ENCODE measurements around the gene KIF16B. TPM values are rescaled to one million over a fixed set of nuclear protein-coding genes. Genes with fewer than 3 reads are reported as not detected.
"Not testable (repeated sequence)": the region's sequence is repeated elsewhere in the genome, so short reads cannot be mapped to it uniquely, and the experiment has no call there.

Gene KIF16B
- total and polyA plus RNA-seq, 2 donors (not counting 3 experiments of a cell fraction or from before 2014, with no cell fraction given), result 2.9 to 8.8 TPM

DNA sequence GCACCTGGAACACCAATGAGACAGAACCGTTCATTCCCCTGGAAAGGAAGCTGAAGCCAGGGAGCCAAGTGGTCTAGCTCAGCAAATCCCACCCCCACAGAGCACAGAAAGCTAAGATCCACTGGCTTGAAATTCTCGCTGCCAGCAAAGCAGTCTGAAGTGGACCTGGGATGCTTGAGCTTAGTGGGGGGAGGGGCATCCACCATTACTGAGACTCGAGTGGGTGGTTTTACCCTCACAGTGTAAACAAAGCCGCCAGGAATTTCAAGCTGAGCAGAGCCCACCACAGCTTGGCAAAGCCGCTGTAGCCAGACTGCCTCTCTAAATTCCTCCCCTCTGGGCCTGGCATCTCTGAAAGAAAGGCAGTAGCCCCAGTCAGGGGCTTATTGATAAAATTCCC, 53.1 kb downstream of the KIF16B start:
- Histone ChIP-seq H3K4me2 (ENCODE audit: insufficient read depth, low read length) (no peak overlapping the region), H3K4me1 (ENCODE audit: control insufficient read depth, extremely low read depth, insufficient read depth, low read length) (no peaks in the 10 kb centered on the region), H3K27me3 (ENCODE audit: control insufficient read depth in 2 of 2, insufficient read depth in 2 of 2, low read length in 2 of 2) (no peaks in the 10 kb centered on the region), H3K9me1 (replicated peaks; ENCODE audit: control insufficient read depth, extremely low read depth, insufficient read depth, low read length) (no peaks in the 10 kb centered on the region), H3K27ac (ENCODE audit: insufficient read depth, low read depth, low read length) (no peak overlapping the region), H3K4me3 (replicated peaks in 1 of 3; ENCODE audit: insufficient read depth in 1 of 3, low read depth in 1 of 3, low read length in 3 of 3) (no peak overlapping the region), H3K9ac (replicated peaks; ENCODE audit: extremely low read depth, insufficient read depth, low read length) (no peak overlapping the region), H3K9me3 (replicated peaks; ENCODE audit: control insufficient read depth, insufficient read depth, low read length) (no peaks in the 10 kb centered on the region), H3K79me2 (ENCODE audit: control insufficient read depth, insufficient read depth, low read length) (no peaks in the 10 kb centered on the region), H2AFZ (ENCODE audit: low read depth, low read length) (no peak overlapping the region), H3K36me3 (ENCODE audit: control insufficient read depth in 2 of 2, extremely low read depth in 1 of 2, insufficient read depth in 2 of 2, low read length in 2 of 2) (no peaks in the 10 kb centered on the region), H4K20me1 (replicated peaks; ENCODE audit: control insufficient read depth, extremely low read depth, insufficient read depth, low read length) (no peaks in the 10 kb centered on the region)
- CTCF ChIA-PET, result interaction anchor here (1.8 kb wide), 1 partner anchor 241 kb away, joined by 6 read pairs; no protein-coding TSS in a partner anchor
- DNase-seq (ENCODE audit: low read depth, low spot score) (no peak), FAIRE-seq (no peak)
- POLR2A ChIA-PET, result no interaction called here
- no peak for TF ChIP-seq JUN (IDR thresholded peaks at IDR 0.05; ENCODE audit: borderline replicate concordance, insufficient read depth, insufficient read length, low read depth)
- TF ChIP-seq, protein P1, sequence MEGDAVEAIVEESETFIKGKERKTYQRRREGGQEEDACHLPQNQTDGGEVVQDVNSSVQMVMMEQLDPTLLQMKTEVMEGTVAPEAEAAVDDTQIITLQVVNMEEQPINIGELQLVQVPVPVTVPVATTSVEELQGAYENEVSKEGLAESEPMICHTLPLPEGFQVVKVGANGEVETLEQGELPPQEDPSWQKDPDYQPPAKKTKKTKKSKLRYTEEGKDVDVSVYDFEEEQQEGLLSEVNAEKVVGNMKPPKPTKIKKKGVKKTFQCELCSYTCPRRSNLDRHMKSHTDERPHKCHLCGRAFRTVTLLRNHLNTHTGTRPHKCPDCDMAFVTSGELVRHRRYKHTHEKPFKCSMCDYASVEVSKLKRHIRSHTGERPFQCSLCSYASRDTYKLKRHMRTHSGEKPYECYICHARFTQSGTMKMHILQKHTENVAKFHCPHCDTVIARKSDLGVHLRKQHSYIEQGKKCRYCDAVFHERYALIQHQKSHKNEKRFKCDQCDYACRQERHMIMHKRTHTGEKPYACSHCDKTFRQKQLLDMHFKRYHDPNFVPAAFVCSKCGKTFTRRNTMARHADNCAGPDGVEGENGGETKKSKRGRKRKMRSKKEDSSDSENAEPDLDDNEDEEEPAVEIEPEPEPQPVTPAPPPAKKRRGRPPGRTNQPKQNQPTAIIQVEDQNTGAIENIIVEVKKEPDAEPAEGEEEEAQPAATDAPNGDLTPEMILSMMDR (IDR thresholded peaks at IDR 0.05; ENCODE audit: extremely low read depth in 1 of 2, insufficient read depth in 1 of 2, low read depth in 1 of 2, low read length in 2 of 2), result no peak
- TF ChIP-seq GATA2 (IDR thresholded peaks at IDR 0.05; ENCODE audit: insufficient read depth, insufficient read length, low read depth, low read length), result no peak
- no peak for TF ChIP-seq MYC (IDR thresholded peaks at IDR 0.05; ENCODE audit: low read depth, low read length)
- no peak for TF ChIP-seq POLR2AphosphoS5 (IDR thresholded peaks at IDR 0.05; ENCODE audit: insufficient read depth, low read depth, low read length)
- no peak for TF ChIP-seq FOS (IDR thresholded peaks at IDR 0.05; ENCODE audit: borderline replicate concordance, insufficient read depth, low read length)
- no peak for TF ChIP-seq MAX (IDR thresholded peaks at IDR 0.05; ENCODE audit: insufficient read depth, insufficient read length)
- TF ChIP-seq EZH2 (IDR thresholded peaks at IDR 0.05; ENCODE audit: borderline replicate concordance, low read depth, low read length, severe bottlenecking), result no peak
- no peak for TF ChIP-seq POLR2A (IDR thresholded peaks at IDR 0.05; ENCODE audit: low read depth, low read length)
- BruUV-seq (replicated peaks), result no TSS peak
- dilution Hi-C loops (cut with MboI; ENCODE audit: extremely low pct_ligation_motif_present, low sequenced_read_pairs) (no loop called here), intact Hi-C loops (cut with micrococcal nuclease) (no loop called here)

DNA sequence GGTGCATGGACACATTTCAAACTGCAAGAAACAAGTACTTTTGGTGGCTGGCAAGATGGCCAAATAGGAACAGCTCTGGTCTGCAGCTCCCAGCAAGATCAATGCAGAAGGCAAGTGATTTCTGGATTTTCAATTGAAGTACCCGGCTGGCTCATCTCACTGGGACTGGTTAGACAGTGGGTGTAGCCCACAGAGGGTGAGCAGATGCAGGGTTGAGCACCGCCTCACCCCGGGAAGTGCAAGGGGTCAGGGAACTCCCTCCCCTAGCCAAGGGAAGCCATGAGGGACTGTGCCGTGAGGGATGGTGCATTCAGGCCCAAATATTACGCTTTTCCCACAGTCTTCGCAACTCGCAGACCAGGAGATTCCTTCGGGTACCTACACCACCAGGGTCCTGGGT, 53.6 kb downstream of the KIF16B start:
- dilution Hi-C loops (cut with MboI; ENCODE audit: extremely low pct_ligation_motif_present, low sequenced_read_pairs), result not testable (repeated sequence)

More for the DNA sequence above, 53.6 kb downstream of the KIF16B start:
- H2AFZ ChIP-seq (ENCODE audit: low read depth, low read length); POLR2A ChIA-PET; H3K36me3 ChIP-seq (ENCODE audit: control insufficient read depth in 2 of 2, extremely low read depth in 1 of 2, insufficient read depth in 2 of 2, low read length in 2 of 2); H3K27me3 ChIP-seq (ENCODE audit: control insufficient read depth in 2 of 2, insufficient read depth in 2 of 2, low read length in 2 of 2); H3K79me2 ChIP-seq (ENCODE audit: control insufficient read depth, insufficient read depth, low read length); H4K20me1 ChIP-seq (replicated peaks; ENCODE audit: control insufficient read depth, extremely low read depth, insufficient read depth, low read length); H3K27ac ChIP-seq (ENCODE audit: insufficient read depth, low read depth, low read length); H3K4me1 ChIP-seq (ENCODE audit: control insufficient read depth, extremely low read depth, insufficient read depth, low read length); BruUV-seq (replicated peaks); DNase-seq (ENCODE audit: low read depth, low spot score); H3K4me2 ChIP-seq (ENCODE audit: insufficient read depth, low read length); intact Hi-C loops (cut with micrococcal nuclease); H3K9me3 ChIP-seq (replicated peaks; ENCODE audit: control insufficient read depth, insufficient read depth, low read length); H3K9me1 ChIP-seq (replicated peaks; ENCODE audit: control insufficient read depth, extremely low read depth, insufficient read depth, low read length); H3K4me3 ChIP-seq (replicated peaks in 1 of 3; ENCODE audit: insufficient read depth in 1 of 3, low read depth in 1 of 3, low read length in 3 of 3); FAIRE-seq; H3K9ac ChIP-seq (replicated peaks; ENCODE audit: extremely low read depth, insufficient read depth, low read length): not testable (repeated sequence)
- CTCF ChIA-PET, result interaction anchor here (1.8 kb wide), 1 partner anchor 242 kb away, joined by 6 read pairs; no protein-coding TSS in a partner anchor
